ENCODE data around the gene DLGAP1.

- TF ChIP-seq CTCF (IDR thresholded peaks at IDR 0.05; ENCODE audit: insufficient read depth, low read length) (no peak), REST (IDR thresholded peaks at IDR 0.05; ENCODE audit: insufficient replicate concordance, low read depth) (no peak), POLR2AphosphoS5 (IDR thresholded peaks at IDR 0.05; ENCODE audit: low read depth) (no peak)
These were observed 519.8 kb downstream of the DLGAP1 start for GRCh38 chr18:3935305-3935704.

Measured in HL-60 (cell line).